KG1 (cell line): ENCODE measurements around the gene SGCG.
"Not testable (repeated sequence)": the region's sequence is repeated elsewhere in the genome, so short reads cannot be mapped to it uniquely, and the experiment has no call there.

Source experiments
- DNase-seq: peaks from one replicate; lab custom pipeline; 2025; lab: John Stamatoyannopoulos, UW

Gene SGCG, protein sequence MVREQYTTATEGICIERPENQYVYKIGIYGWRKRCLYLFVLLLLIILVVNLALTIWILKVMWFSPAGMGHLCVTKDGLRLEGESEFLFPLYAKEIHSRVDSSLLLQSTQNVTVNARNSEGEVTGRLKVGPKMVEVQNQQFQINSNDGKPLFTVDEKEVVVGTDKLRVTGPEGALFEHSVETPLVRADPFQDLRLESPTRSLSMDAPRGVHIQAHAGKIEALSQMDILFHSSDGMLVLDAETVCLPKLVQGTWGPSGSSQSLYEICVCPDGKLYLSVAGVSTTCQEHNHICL

GRCh38 chr13:23180711-23181110, at the start of gene SGCG:
TSS of gene SGCG (plus strand) at chr13:23180979. CDS start at chr13:23203695, 22,716 bp downstream.
- DNase-seq, result no peak

DNA sequence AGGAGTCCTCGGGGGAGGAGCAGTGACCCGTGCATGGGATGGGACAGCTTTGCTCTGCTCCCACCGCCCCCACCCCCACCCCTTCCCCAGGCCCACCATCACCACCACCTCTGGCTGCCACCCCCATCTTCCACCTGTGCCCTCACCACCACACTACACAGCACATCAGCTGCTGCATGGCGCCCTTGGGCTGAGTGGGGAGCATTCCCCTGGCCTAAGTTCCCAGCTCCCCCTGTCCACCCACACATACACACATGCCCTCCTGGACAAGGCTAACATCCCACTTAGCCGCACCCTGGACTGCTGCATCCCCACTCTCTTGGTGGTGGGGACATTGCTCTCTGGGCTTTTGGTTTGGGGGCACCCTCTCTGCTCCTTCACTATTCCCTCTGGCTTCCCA, 46.2 kb upstream of the SGCG start:
- no peak for DNase-seq

DNA sequence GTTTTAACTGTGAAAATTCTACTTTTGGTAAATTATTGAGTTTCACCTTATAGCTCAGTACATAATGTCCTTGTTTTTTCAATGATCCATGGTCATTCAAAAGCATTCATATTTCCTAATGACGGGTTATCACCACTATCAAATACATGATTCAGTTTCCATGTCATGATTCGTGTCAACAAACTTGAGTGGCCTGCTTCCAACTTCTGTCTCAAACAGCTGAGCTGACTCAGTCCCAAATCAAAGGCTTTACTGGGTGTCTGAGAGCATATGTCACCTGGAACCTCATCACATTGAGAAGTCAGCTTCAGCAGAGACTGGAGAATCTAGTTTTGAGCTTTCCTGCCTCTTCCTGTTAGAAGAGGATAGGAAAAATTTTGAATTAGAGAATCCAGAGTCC, 40.3 kb upstream of the SGCG start:
- DNase-seq, result no peak

DNA sequence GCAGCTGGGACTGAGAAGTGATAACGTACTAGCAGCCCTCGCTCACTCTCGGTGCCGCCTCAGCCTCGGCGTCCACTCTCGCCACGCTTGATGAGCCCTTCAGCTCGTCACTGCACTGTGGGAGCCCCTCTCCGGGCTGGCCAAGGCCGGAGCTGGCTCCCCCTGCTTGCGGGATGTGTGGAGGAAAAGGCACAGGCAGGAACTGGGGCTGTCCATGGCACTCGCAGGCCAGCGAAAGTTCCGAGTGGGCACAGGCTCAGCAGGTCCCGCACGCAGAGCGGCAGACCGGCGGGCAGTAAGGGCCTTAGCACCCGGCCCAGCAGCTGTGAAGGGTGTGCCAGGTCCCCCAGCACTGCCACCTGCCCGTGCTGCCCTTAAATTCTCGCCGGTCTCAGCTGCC, 38.8 kb upstream of the SGCG start:
- no peak for DNase-seq

DNA sequence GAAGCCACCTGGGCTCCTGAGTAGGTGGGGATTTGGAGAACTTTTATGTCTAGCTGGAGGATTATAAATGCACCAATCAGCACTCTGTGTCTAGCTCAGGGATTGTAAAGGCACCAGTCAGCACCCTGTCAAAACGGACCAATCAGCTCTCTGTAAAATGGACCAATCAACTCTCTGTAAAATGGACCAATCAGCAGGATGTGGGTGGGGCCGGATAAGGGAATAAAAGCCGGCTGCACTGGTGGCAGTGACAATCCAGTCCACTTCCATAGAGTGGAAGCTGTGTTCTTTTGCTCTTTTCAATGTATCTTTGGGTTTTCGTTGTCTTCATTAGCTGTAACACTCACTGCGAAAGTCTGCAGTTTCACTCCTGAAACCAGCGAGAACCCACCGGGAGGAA, 38.2 kb upstream of the SGCG start:
- not testable (repeated sequence) for DNase-seq

DNA sequence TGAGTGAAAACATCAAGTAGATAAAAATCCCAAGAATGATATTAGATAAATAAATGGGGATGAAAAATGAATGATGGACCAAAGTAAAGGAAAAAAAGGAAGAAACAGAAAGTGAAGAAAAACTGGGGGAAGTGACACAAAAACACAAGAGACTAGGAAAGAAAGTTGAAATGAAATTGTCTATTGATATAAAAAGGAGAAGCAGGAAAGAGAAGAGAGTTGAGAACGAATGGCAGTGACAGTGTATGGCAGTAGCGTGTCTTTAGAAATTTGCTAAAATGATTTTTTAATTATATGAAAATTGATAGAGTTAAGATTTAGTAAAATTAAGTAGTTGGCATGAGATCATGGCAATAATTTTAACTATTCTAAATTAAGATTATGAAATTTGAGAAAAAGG, 36.3 kb upstream of the SGCG start:
- no peak for DNase-seq

DNA sequence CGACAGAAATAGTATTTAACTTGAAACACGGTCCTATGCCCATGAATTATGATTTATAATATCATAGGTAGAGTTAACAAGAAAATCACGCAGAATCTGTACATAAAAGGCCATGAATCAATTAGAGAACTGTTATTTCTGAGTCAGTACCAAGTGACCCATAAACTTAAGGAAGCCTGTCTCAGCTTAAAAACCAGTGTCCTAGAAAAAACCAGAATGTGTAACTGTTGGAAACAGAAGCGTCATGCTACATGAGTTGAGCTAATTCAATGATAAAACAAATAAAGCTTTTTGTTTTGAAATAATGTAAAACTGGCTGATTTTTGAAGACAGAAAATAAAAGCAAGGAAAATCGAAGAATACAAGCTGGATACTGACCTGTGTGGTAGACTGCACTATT, 34.8 kb upstream of the SGCG start:
- DNase-seq, result no peak

GRCh38 chr13:23146811-23147625, 33.8 kb upstream of the SGCG start:
- peak; percentile 14 for DNase-seq

- DNase-seq, result no peak
Observed at GRCh38 chr13:23147827-23148226, 33.0 kb upstream of the SGCG start.

DNA sequence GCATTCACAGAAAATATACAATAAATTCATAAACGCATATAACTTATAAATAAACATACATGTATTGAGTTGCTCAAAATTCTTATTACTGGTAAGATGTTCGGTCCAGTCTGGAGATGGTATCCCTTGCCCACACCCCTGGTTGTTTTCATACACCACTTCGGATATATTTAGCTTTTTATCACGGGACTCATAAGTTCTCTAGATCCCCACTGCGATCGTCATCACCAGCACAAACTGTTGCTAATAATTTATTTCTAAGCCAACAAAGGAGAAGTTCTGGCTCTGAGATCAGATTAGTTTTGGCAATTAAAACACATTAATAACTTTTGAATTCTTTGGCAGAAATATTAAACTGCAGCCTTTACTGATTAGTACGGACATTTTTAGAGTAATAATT, 23.0 kb upstream of the SGCG start:
- DNase-seq, result no peak

DNA sequence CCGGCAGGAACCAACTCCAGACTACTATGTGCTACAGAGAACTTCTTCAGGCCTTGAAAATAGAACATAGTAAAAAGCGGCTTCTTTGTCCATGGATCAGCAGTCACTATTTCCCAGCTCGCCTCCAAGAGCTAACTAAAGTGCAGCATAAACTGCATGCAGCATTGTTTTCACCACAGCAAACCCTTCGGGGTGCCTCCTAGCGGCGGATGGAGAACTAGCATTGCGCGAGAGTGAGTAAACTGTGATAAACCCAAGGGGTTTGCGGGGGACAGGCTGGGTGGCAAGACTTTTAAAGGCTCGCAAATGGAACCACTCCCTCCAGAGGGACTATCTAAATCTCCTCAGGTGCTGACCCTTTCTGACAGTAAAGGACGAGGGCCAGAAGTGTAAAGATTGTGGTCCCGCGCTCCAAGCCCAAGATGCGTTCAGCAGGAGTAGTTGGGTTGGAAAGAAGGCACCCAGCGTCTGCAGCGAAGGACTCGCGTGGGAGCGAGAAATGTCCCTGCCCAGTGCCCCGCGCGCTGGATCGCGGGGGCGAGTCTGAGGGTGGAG, 21.5 kb upstream of the SGCG start:
- DNase-seq, result peak; percentile 22

- DNase-seq, result no peak
Observed at GRCh38 chr13:23159760-23160637, 20.8 kb upstream of the SGCG start.

GRCh38 chr13:23160638-23161480, 19.9 kb upstream of the SGCG start:
- DNase-seq, result no peak

GRCh38 chr13:23161481-23161825, 19.3 kb upstream of the SGCG start:
- no peak for DNase-seq

DNA sequence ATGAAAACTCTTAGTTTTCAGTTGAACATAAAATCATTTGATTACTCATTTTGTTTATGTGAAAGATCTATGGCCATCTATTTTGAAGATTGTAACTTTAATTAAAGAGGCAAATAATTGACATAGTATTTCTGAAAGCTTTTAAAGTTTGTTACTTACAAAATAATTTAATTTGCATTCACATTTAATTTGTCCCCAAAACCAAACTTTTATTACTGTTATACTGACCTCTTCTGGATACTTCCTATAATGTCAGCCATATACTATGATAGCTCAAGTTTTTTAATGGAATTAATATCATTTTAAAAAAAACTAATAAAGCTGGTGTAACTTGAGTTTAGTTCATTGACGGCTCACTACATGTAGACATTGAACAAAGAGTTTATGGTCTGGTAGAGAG, 4.9 kb upstream of the SGCG start:
- no peak for DNase-seq

GRCh38 chr13:23182142-23182541, 1.4 kb downstream of the SGCG start:
- DNase-seq, result no peak

DNA sequence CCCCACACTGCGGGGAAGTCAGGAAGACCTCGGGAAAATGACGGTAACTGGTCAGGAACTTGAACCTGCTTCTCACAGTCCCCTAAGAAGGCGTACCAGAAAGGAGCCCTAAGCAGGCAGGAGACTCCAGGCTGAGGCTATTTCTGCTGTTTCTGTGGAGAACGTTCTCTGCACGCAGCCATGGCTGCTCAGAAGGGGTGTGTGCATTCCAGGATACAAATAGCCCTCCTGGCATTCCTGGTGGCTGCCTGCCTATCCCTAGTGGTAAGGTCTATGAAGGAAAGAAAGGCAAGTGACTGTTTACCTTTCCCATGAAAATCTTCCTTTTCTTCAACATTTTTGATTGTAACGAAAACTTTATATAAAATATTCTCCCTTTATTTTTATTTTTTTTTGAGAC, 2.5 kb downstream of the SGCG start:
- DNase-seq, result no peak

GRCh38 chr13:23185542-23185941, 4.8 kb downstream of the SGCG start:
- no peak for DNase-seq

DNA sequence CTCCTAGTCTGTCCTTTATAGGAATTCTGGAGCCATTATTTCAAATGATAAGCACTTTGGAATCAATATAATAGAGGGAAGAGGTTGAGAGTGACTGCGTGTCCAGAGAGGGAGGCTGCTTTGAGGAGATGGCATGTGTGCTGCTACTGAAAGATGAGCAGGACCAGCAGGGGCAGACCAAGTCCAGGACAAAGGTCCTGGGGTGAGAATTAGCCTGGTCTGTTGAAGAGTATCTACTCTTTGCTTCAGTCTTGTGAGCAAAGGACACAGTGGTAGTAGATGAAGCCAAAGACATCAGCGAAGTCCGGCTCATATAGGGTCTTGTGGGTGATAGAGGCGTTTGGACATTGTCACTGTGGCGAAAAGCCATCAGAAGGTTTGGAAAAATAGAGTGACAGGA, 21.1 kb downstream of the SGCG start:
- DNase-seq, result no peak

GRCh38 chr13:23202383-23202782, 21.6 kb downstream of the SGCG start:
- no peak for DNase-seq

DNA sequence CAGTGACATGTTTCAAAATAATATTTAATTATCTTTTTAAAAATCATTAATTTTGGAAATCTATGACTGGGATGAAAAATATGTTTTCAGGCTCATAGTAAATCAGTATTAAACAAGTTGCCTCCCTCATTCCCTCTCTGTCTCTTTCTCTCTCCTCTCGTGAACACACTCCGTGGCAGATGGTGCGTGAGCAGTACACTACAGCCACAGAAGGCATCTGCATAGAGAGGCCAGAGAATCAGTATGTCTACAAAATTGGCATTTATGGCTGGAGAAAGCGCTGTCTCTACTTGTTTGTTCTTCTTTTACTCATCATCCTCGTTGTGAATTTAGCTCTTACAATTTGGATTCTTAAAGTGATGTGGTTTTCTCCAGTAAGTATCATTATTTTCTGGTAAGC, 22.7 kb downstream of the SGCG start:
- DNase-seq, result no peak

- no peak for DNase-seq
Observed at GRCh38 chr13:23205807-23206206, 25.0 kb downstream of the SGCG start.
